GM19193 (cell line): ENCODE results near the gene ZHX3.

ENCODE experiments used
- POLR2A ChIP-seq: IDR thresholded peaks from 4 replicates; pipeline ENCODE4 v1.6.1; 2011; ENCODE audit not compliant: insufficient read depth, insufficient read length; ENCODE audit errors: extremely low read depth

ZHX3 gene

DNA sequence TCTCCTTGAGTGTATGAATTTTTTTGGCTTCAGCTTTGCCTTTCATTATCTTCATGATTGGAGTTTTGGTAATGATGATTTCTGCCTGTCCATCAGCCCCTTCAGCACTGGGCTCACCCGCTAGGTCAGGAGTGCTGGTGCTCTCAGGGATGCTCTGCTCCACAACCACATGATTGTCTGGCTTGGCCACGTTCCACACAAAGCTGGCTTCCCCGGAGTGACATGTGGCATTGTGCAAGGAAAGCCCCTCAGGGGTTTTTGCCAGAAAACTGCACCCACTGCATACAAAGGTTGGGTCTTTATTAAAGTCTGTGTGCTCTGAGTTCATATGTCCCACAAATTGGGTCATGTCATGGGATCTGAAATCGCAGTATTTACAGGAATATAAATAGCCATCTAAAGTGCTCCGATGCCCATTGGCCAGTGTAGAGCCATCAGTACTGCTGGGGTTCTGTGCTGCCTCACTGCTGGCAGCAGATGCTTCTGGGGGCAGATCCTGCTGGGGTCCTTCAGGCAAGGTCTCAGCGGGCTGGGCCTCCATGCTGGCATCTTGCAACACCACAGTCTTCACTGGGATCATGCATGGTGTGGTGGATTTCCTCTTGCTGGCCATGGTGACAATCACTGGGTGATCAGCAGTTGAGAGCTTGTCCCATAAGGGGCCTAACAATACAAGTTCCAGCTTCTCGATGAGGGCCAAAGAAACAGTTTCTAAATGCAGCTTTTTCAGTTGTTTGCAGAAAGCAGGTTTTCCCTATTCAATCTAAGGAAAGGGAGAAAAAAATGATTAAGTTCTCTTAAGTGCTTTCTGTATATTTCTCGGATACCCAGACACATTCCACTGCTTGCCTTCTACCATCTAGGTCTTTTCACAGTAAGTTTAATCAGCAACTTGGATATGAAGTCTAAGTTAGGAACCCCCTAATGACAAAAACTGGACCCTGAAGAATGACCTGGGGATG is 112.9 kb downstream of the ZHX3 start:
- no peak for TF ChIP-seq POLR2A

DNA sequence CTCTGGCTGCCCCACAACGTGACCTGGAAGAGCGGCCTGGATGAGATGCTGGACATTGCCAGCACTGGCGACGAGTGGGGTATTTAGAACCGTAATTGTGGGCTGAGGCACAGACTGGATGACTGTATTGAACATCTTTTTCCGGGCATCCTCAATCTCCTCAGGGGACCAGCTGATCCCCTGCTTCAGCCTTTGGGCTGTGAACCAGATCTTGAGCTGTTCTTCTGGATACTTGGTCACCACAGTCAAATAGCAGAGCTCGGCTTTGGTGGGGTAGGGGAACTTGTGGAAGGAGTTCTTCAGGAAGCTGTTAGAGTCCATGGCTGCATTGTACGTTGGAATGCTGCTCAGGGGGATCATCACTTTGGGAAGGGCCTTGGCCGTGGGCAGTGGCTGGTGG is 113.9 kb downstream of the ZHX3 start:
- no peak for TF ChIP-seq POLR2A

DNA sequence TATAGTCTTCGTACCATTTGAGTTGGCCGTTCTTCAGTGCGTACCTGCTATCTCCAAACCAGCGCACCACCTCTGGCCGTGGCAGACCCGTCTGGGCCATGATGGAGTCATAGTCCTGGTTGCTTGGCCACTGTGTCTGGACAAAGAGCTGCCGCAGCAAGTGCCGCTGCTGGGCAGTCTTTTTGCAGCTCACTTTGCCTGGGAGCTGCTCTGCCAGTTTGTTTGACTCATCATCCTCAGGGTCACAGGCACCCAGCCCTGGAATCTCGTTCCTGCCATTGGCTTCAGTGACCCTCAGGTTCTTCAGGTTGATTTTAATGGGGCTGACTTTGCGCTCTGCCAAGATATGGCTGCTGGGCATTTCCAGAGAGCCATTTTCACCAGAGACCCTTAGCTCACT is 115.1 kb downstream of the ZHX3 start:
- TF ChIP-seq POLR2A: no peak

DNA sequence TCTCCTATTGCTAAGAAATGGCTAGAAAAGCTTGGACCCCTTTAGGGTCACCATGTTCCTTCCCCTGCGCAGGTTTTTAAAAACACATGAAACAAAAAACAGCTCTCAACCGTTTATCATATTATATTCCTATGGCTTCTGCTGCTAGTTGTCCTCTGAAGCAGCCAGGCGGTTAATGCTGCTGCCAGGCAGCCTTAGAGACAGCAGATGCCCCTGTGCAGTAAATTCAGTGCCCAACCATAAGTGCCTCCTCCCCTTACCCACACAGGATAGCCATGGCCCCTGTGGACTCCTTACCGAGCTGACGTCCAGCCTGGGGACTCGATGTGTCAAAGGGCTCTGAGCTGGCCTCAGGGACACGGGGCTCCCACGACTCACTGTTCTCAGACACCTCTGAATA is 115.8 kb downstream of the ZHX3 start:
- no peak for TF ChIP-seq POLR2A

DNA sequence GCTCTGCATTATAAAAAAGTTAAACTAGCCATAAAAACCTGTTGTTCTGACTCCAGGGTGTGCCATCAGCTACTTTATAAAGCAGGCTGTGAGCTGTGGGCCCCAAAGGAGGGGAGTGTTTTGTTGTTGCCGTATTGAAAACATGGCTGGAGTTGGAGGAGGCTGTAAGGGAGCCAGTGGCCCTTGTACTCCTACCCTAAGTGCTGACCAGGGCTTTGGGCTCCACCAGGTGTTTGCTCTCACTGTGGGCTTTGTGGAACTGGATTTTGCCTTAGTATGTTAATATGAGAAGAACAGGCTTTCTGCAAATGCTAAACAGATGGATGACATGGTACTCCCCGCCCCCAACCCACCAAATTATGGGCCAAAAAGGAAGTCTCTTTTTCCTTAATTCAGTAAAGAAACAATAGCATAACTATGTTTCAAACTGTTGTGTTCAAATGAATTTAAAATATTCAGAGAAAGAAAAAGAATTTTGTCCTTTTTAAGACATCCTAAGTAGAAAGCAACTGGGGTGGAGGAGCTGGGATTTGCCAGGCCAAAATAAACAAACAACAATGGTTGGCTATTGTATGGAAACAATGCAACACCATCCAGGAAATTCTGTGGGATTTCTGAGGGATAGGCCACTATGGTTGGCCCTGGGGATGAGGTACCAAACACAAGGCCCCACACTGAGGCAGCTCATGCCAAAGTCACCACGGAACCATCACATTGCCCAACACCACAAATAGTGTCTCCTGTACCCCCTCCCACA is 116.9 kb downstream of the ZHX3 start:
- no peak for TF ChIP-seq POLR2A

DNA sequence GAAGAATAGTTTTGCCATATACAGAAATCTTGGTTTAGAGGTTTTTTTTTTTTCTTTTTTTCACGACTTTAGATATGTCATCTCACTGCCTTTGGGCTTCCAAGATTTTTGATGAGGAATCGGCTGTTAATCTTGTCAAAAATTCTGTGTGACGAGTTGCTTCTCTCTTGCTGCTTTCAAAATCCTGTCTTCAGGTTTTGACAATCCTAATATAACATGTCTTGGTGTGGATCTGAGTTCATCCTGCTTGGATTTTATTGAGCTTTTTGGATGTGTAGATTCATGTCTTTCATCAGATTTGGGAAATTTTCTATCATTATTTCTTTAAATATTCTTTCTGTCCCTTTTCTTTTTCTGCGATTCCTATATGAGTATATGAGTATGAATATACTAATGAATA is 119.1 kb downstream of the ZHX3 start:
- TF ChIP-seq POLR2A: no peak

DNA sequence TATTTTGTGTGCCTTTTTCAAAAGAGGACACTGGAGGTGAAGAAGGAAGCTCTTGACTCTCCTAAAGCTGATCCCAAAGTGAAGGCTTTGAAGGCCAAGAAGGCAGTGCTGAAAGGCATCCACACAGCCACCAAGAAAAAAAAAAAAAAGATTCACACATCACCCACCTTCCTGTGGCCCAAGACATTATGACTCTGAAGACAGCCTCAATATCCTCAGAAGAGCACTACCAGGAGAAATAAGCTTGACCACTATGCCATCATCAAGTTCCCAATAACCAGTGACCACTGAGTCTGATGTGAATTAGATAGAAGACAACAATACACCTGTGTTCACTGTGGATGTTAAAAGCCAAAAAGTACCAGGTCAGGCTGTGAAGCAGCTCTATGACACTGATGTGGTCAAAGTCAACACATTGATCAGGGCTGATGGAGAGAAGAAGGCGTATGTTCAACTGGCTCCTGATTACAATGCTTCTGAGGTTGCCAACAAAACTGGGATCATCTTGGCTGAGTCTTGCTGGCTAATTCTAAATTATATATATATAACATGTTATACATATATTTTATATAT is 120.8 kb downstream of the ZHX3 start:
- TF ChIP-seq POLR2A: no peak

DNA sequence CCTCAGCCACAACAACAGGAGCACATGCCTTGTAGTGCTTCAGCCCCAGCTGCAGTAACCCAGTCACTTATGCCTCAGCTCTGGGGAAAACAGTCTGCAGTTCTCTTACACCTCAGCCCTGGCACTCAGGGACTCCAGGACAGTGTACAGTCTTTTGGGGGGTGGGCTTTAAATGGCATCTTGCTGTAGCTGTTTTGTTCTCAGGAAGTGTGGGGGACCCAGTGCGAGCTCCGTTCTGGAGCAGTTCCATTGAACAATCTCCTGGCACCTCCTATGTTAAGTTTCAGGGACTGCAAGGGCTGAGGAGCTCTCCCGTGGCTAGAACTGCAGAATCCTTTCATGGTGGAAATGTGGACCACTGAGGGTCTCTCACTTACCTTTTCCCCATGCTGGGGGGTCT is 125.0 kb downstream of the ZHX3 start:
- TF ChIP-seq POLR2A: no peak

DNA sequence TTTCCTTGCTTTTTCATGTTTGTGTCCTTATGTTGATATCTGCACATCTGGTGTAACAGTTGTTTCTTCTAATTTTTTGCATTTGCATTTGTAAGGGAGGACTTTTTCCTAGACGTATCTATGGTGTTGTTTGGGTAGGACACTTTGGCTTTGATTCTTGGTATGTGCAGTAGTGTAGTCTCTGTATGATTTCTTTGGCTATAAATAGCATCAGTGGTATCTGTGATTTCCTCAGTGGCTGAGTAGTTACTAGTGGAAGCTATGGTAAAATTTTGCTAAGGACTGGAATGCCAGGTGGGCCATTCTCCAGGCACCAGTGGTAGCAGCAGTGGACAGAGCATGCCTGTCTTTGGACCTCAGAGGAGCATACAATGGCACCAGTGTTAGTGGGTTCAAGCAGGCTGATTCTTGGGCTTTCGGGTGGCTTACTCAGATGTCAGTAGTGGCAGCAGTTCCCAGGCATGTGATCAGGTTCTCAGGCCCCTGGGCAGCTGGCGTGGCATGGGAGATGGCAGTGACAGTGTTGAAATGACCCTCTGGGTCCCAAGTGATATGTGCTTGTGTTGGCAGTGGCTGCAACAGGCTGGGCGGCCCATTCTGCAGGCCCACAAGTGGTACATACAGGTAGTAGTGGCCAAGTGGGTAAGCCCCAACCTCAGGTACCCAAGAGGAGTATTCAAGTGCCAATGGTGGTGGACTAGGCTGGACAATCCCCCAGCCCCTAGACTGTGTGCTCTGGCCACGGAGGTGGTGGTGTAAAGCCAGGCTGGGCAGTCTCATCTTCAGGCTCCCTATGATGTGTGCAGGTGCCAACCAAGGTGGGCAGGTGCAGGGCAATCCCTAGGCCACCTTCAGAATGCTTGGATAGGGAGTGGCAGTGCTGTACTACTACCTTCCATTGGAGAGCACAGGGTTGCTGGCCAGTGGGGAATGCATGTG is 125.7 kb downstream of the ZHX3 start:
- TF ChIP-seq POLR2A: no peak

DNA sequence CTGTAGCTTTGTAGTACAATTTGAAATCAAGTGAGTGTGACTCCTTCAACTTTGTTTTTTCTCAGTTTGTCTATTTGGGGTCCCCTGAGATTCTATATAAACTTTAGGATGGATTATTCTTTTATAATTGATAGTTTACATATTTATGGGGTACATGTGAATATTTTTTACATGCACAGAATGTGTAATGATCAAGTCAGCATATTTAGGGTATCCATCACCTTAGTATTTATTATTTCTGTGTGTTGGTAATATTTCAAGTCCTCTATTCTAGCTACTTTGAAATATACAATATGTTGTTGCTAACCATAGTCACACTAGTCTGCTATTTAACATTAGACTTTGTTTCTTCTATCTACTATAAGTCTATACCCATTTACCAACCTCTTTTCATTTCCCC is 129.9 kb downstream of the ZHX3 start:
- no peak for TF ChIP-seq POLR2A

DNA sequence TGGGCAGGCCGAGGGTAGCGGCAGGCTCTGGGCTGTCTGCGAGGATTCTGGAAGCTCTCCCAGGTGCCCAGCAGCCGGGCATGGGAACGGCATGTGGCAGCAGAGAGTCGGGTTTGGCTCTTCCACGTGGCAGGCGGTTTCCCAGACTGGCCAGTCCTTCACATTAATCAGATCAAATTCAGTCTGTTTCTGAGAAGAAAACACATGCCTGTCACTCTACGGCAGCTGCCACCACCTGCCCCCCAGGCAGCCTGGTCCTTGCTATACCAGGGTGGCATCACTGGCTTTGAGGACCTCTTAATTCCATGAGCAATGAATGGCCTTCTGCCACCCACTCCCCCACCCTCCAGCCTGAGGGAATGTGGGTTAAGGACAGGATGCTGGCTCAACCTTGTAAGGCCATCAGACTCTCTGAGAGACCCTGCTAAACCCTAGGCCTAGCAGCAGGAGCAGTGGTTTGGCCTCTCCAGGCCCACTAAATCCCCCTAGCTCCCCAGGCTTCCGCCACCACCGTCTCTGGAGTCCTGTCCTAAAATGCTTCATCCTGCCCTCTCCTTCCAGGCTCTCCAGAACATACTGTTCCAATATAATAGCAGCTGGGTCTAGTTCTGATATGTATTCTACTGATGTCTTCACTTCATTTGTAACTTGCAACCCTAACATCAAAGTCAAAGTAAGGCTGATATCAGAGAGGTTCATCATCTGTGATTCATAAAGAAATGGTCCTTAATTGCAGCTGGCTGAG is 132.3 kb downstream of the ZHX3 start:
- no peak for TF ChIP-seq POLR2A

DNA sequence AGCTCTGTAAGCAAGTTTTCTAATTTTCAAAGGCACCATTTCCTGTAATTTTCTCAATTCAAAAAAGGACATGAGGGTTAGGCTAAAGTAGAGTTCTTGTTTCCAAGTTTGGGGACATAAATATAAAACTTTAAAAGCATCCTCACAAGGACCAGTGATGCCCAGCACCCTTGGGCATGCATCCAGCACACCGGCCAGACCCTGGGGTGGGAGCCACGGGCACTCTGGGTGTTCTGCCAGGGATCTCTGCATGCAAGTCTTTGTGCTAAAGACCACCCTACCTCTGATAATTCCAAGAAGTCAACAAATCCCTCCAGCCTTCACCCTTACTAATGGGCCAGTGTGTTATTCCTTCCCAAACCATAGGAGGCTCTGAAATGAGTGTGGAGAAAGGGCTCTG is 133.7 kb downstream of the ZHX3 start:
- no peak for TF ChIP-seq POLR2A

DNA sequence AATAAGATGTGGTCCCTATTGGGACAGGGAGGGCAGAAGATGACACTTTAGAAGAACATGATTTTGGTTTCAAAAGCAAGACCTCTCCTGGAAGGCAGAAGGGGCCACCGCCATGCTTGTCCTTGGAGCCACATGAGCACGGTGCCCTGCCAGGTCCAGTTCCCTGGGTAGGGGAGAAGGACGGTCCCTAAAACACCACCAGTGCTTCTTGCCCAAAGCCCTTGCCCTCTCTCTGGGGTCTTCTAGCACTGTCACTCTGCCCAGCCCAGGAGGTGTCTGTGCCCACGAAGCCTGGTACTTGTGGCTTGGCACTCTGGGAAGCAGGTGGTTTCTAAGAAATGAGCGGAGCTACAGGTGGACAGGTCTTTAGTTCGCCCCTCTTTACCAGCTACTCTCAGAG is 134.1 kb downstream of the ZHX3 start:
- TF ChIP-seq POLR2A: no peak
